Measurements from ENCODE around the gene DDA1. TPM values are rescaled to one million over a fixed set of nuclear protein-coding genes. Genes with fewer than 3 reads are reported as not detected.

The DDA1 gene
- total RNA-seq, 2 donors from 2014 or later, result 8.9 to 13.5 TPM

- no peak for TF ChIP-seq CTCF (IDR thresholded peaks at IDR 0.05)
- no peak overlapping the region for H3K27ac ChIP-seq
- DNase-seq (ENCODE audit: low spot score), result no peak
Observed at GRCh38 chr19:17296976-17297375, 12.4 kb upstream of the DDA1 start.

GRCh38 chr19:17300992-17301619 is 8.3 kb upstream of the DDA1 start:
- ATAC-seq (ENCODE audit: insufficient number of reproducible peaks, low FRiP score, low read depth) (no peak), DNase-seq (ENCODE audit: low spot score) (no peak)
- H3K4me1 ChIP-seq (ENCODE audit: control insufficient read depth in 1 of 2, low read depth in 2 of 2), result peaks cover 19 to 36% of the 10 kb centered on the region in 2 donors

More at GRCh38 chr19:17296976-17297375, 12.4 kb upstream of the DDA1 start:
- peaks cover 2 to 5% of the 10 kb centered on the region in 2 donors for H3K4me1 ChIP-seq (ENCODE audit: control insufficient read depth in 1 of 2, low read depth in 2 of 2)
- ATAC-seq (ENCODE audit: insufficient number of reproducible peaks, low FRiP score, low read depth), result no peak
- H3K9me3 ChIP-seq, result no peaks in the 10 kb centered on the region
- no peaks in the 10 kb centered on the region for H3K27me3 ChIP-seq (replicated peaks; ENCODE audit: insufficient read depth)
- no peak overlapping the region for H3K4me3 ChIP-seq
- peaks cover 4% of the 10 kb centered on the region for H3K36me3 ChIP-seq

GRCh38 chr19:17302391-17303166 is 6.8 kb upstream of the DDA1 start:
- no peak for TF ChIP-seq CTCF (IDR thresholded peaks at IDR 0.05)
- Histone ChIP-seq H3K9me3 (no peaks in the 10 kb centered on the region), H3K36me3 (peaks cover 4% of the 10 kb centered on the region), H3K27me3 (replicated peaks; ENCODE audit: insufficient read depth) (no peaks in the 10 kb centered on the region), H3K4me3 (peak overlapping the region; percentile 87), H3K27ac (peak overlapping the region; percentile 57 to 63), H3K4me1 (ENCODE audit: control insufficient read depth in 1 of 2, low read depth in 2 of 2) (peaks cover 25 to 47% of the 10 kb centered on the region in 2 donors)
- no peak for ATAC-seq (ENCODE audit: insufficient number of reproducible peaks, low FRiP score, low read depth)
- no peak for DNase-seq (ENCODE audit: low spot score)

More at GRCh38 chr19:17300992-17301619, 8.3 kb upstream of the DDA1 start:
- no peak for TF ChIP-seq CTCF (IDR thresholded peaks at IDR 0.05)
- Histone ChIP-seq H3K27ac (no peak overlapping the region), H3K9me3 (no peaks in the 10 kb centered on the region), H3K36me3 (peaks cover 4% of the 10 kb centered on the region), H3K27me3 (replicated peaks; ENCODE audit: insufficient read depth) (no peaks in the 10 kb centered on the region), H3K4me3 (no peak overlapping the region)

GRCh38 chr19:17303167-17303939 is 6.0 kb upstream of the DDA1 start, which contains the start of gene ABHD8:
Gene ABHD8 (minus strand): TSS chr19:17303425. CDS start chr19:17301616, 1,809 bp downstream.
- ATAC-seq (ENCODE audit: insufficient number of reproducible peaks, low FRiP score, low read depth) (peak; percentile 71), DNase-seq (ENCODE audit: low spot score) (peak; percentile 85)
- H3K4me3 ChIP-seq, result peak within 1 kb of the TSS; percentile 87
- H3K4me1 ChIP-seq (ENCODE audit: control insufficient read depth in 1 of 2, low read depth in 2 of 2), result peaks cover 25 to 47% of the 10 kb centered on the region in 2 donors
- no peaks in the 10 kb centered on the region for H3K27me3 ChIP-seq (replicated peaks; ENCODE audit: insufficient read depth)
- no peaks in the 10 kb centered on the region for H3K9me3 ChIP-seq
- peak within 1 kb of the TSS; percentile 57 to 63 for H3K27ac ChIP-seq
- TF ChIP-seq CTCF (IDR thresholded peaks at IDR 0.05), result peak; percentile 83
- peaks cover 4% of the 10 kb centered on the region for H3K36me3 ChIP-seq

- Histone ChIP-seq H3K36me3 (peaks cover 4% of the 10 kb centered on the region), H3K27ac (peak overlapping the region; percentile 33 to 36), H3K27me3 (replicated peaks; ENCODE audit: insufficient read depth) (no peaks in the 10 kb centered on the region), H3K4me3 (peak overlapping the region; percentile 87), H3K4me1 (ENCODE audit: control insufficient read depth in 1 of 2, low read depth in 2 of 2) (peaks cover 25 to 52% of the 10 kb centered on the region in 2 donors), H3K9me3 (no peaks in the 10 kb centered on the region)
- DNase-seq (ENCODE audit: low spot score), result no peak
- TF ChIP-seq CTCF (IDR thresholded peaks at IDR 0.05), result no peak
- ATAC-seq (ENCODE audit: insufficient number of reproducible peaks, low FRiP score, low read depth), result no peak
Observed at GRCh38 chr19:17303940-17304267, 5.5 kb upstream of the DDA1 start.
